ENCODE data around the gene ELMO3.

The ELMO3 gene

DNA sequence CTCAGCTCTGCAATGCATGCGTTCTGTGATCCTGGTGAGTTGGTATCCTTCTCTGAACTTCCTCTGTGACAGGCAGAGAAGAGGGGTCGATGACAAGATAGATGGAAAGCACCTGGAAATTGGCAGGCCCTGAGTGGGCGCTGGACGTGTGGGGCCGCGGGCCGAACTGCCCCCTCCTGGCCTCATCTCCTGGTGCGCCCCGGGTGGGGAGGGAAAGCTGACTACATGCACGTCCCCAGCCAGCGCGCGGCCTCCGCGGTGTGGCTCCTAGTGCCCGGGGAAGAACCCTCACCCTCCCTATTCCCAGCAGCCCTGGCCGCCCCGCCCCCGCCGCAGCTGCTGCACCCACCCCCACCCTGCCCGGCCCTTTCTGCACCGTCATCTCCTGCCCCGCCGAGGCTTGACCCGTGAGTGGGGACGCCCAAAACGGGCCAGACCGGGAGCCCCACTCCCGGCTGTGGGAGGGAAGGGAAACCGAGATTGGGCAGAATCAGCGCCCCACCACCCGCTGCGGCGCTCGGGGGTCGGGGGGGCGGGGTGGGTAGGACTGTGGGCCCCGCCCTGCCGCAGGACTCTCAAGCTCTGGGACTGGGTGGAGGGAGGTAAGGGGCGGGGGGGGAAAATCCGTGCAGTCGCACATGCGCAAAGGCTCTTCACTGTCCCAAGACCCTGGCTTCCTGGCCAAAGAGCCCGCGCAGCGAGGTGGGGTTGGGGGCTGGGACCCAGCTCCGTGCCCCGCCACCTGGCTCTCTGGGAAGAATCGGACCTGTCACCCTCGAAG is 28.6 kb upstream of the ELMO3 start, which contains the start of gene NOL3 (continued):
- peak; percentile 50; the same call in 1 of the 2 replicates for TF ChIP-seq ZNF76 (tag by site-specific recombination; IDR thresholded peaks at IDR 0.05; ENCODE audit: borderline replicate concordance, low read depth)
- TF ChIP-seq ZBTB48 (tag by site-specific recombination; IDR thresholded peaks at IDR 0.05) = 0 out of 2 replicates have a peak, but pooled peaks have one; percentile 27
- peak; percentile 68; the same call in 1 of the 2 replicates for TF ChIP-seq ZBTB17 (tag by site-specific recombination; IDR thresholded peaks at IDR 0.05)
- TF ChIP-seq, protein P1, sequence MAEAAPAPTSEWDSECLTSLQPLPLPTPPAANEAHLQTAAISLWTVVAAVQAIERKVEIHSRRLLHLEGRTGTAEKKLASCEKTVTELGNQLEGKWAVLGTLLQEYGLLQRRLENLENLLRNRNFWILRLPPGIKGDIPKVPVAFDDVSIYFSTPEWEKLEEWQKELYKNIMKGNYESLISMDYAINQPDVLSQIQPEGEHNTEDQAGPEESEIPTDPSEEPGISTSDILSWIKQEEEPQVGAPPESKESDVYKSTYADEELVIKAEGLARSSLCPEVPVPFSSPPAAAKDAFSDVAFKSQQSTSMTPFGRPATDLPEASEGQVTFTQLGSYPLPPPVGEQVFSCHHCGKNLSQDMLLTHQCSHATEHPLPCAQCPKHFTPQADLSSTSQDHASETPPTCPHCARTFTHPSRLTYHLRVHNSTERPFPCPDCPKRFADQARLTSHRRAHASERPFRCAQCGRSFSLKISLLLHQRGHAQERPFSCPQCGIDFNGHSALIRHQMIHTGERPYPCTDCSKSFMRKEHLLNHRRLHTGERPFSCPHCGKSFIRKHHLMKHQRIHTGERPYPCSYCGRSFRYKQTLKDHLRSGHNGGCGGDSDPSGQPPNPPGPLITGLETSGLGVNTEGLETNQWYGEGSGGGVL (tag by site-specific recombination; IDR thresholded peaks at IDR 0.05) = 0 out of 2 replicates have a peak, but pooled peaks have one; percentile 49
- TF ChIP-seq, protein P2, sequence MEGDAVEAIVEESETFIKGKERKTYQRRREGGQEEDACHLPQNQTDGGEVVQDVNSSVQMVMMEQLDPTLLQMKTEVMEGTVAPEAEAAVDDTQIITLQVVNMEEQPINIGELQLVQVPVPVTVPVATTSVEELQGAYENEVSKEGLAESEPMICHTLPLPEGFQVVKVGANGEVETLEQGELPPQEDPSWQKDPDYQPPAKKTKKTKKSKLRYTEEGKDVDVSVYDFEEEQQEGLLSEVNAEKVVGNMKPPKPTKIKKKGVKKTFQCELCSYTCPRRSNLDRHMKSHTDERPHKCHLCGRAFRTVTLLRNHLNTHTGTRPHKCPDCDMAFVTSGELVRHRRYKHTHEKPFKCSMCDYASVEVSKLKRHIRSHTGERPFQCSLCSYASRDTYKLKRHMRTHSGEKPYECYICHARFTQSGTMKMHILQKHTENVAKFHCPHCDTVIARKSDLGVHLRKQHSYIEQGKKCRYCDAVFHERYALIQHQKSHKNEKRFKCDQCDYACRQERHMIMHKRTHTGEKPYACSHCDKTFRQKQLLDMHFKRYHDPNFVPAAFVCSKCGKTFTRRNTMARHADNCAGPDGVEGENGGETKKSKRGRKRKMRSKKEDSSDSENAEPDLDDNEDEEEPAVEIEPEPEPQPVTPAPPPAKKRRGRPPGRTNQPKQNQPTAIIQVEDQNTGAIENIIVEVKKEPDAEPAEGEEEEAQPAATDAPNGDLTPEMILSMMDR (tag by site-specific recombination; IDR thresholded peaks at IDR 0.05) = peak; percentile 43; the same call in 1 of the 2 replicates
- TF ChIP-seq, protein P3, sequence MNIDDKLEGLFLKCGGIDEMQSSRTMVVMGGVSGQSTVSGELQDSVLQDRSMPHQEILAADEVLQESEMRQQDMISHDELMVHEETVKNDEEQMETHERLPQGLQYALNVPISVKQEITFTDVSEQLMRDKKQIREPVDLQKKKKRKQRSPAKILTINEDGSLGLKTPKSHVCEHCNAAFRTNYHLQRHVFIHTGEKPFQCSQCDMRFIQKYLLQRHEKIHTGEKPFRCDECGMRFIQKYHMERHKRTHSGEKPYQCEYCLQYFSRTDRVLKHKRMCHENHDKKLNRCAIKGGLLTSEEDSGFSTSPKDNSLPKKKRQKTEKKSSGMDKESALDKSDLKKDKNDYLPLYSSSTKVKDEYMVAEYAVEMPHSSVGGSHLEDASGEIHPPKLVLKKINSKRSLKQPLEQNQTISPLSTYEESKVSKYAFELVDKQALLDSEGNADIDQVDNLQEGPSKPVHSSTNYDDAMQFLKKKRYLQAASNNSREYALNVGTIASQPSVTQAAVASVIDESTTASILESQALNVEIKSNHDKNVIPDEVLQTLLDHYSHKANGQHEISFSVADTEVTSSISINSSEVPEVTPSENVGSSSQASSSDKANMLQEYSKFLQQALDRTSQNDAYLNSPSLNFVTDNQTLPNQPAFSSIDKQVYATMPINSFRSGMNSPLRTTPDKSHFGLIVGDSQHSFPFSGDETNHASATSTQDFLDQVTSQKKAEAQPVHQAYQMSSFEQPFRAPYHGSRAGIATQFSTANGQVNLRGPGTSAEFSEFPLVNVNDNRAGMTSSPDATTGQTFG (tag by site-specific recombination; IDR thresholded peaks at IDR 0.05; ENCODE audit: borderline replicate concordance) = no peak

DNA sequence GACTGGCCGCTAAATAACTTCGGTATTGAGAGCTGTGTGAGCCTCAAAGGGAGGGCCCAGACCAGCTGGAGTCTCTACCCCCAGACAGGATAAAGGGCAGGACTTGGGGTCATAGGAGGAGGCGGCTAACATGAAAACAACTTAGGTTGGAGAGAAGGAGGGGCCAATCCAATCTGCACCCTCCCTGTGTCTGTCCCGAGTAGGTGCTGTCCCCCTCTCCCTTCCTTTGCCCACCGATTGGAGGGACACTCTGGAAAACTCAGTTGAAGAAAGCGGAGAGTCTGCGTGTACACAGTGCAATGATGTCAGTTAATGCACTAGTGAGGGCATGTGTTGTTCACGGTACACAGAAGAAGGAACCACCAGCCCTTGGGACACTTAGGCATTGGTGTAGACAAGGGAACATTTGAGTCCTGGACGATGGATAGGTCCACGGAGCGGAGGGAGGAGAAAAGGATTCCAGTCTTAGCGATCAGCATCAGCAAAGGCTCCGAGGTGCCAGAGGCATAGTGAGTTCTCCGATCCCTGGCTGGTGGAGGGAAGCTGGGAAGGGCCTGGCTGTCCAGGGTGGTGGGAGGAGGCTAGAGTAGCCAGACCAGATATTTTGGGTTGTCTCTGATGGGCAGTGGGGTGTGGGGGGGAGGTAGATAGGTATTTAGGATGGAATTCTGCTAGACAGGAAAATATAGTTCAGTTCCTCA is 27.8 kb upstream of the ELMO3 start:
- peak; percentile 53 for TF ChIP-seq ZBTB48 (tag by site-specific recombination; IDR thresholded peaks at IDR 0.05)
- TF ChIP-seq ZBTB17 (tag by site-specific recombination; IDR thresholded peaks at IDR 0.05) = peak; percentile 61
- TF ChIP-seq KLF10 (tag by site-specific recombination; IDR thresholded peaks at IDR 0.05) = no peak
- TF ChIP-seq SP3 (tag by site-specific recombination; IDR thresholded peaks at IDR 0.05) = 0 out of 2 replicates have a peak, but pooled peaks have one; percentile 31
- peaks cover 9% of the 10 kb centered on the region for H3K4me1 ChIP-seq (ENCODE audit: control insufficient read depth, insufficient read depth, low read length)
- no peaks in the 10 kb centered on the region for H3K9me3 ChIP-seq (ENCODE audit: control insufficient read depth, insufficient read depth, low read depth, low read length)
- CTCF ChIA-PET = interaction anchor here (0.6 to 1.6 kb wide), 6 partner anchors 11 to 116 kb away, joined by 3 to 11 read pairs (median 6); partner anchors contain the start of genes FBXL8 and TRADD
- no peak overlapping the region; the same call in 1 of the 2 replicates for H3K27ac ChIP-seq (ENCODE audit: extremely low read depth, low read depth, low read length)
- POLR2A ChIA-PET = interaction anchor here (1.7 kb wide), 1 partner anchor 16 kb away, joined by 5 read pairs; no protein-coding TSS in a partner anchor
- no peak overlapping the region for H3K4me3 ChIP-seq (ENCODE audit: low read depth, low read length)
- H3K36me3 ChIP-seq (ENCODE audit: control insufficient read depth in 2 of 2, insufficient read depth in 1 of 2, low read length in 2 of 2) = peaks cover 0 to 9% of the 10 kb centered on the region in 2 experiments; a peak in 1 of 3 replicates

DNA sequence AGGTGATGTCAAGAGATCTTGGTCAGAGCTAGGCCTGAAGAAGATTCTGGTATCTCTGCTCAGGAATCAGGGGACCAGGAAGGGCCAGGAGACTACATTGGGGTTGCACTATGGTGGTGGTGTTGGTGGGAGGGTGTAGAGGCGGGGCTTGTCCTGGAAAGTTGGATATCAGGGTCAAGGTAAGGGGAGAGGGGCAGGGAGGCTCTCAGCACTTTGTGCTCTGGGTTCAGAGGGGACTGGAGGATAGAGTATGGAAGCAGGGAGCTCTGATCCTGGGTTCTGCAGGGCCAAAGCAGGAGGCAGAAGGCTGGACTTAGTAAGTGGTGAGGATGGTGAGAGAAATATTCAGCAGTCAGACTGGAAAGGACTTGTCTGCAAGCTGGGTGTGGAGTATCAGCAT is 25.6 kb upstream of the ELMO3 start:
- H3K4me3 ChIP-seq (ENCODE audit: low read depth, low read length) = no peak overlapping the region
- peaks cover 9% of the 10 kb centered on the region for H3K4me1 ChIP-seq (ENCODE audit: control insufficient read depth, insufficient read depth, low read length)
- CTCF ChIA-PET = interaction anchor here (0.6 to 1.5 kb wide), 4 partner anchors 12 to 207 kb away, joined by 3 to 4 read pairs (median 4); no protein-coding TSS in a partner anchor
- peaks cover 0 to 20% of the 10 kb centered on the region in 2 experiments; a peak in 1 of 3 replicates for H3K36me3 ChIP-seq (ENCODE audit: control insufficient read depth in 2 of 2, insufficient read depth in 1 of 2, low read length in 2 of 2)
- no peak overlapping the region for H3K27ac ChIP-seq (ENCODE audit: extremely low read depth, low read depth, low read length)
- POLR2A ChIA-PET = interaction anchor here (0.6 to 0.8 kb wide), 3 partner anchors 155 to 482 kb away, joined by 3 read pairs; no protein-coding TSS in a partner anchor
- no peaks in the 10 kb centered on the region for H3K9me3 ChIP-seq (ENCODE audit: control insufficient read depth, insufficient read depth, low read depth, low read length)
- TF ChIP-seq ZNF112 (tag by site-specific recombination; IDR thresholded peaks at IDR 0.05) (no peak), ZNF157 (tag by site-specific recombination; IDR thresholded peaks at IDR 0.05) (no peak), ZNF473 (tag by site-specific recombination; IDR thresholded peaks at IDR 0.05) (no peak), GLI2 (tag by site-specific recombination; IDR thresholded peaks at IDR 0.05; ENCODE audit: borderline replicate concordance, low read depth) (no peak)
